B cell (primary cell): ENCODE data around the gene PAPOLB.

Source experiments
- CTCF ChIP-seq: fragments of 200-600 bp; IDR thresholded peaks from one replicate; pipeline ENCODE4 v1.8.0; 2022; ENCODE audit warnings: antibody characterized with exemption, mild to moderate bottlenecking
- EZH2 ChIP-seq: IDR thresholded peaks from 2 replicates; pipeline ENCODE4 v1.6.1; 2012; ENCODE audit warnings: borderline replicate concordance, low read depth, mild to moderate bottlenecking, moderate library complexity, low read length; ENCODE audit not compliant: insufficient read depth, poor library complexity, severe bottlenecking

GRCh38 chr7:4808026-4808425, 53.8 kb downstream of the PAPOLB start:
- TF ChIP-seq CTCF: no peak
- TF ChIP-seq EZH2: no peak
